RWPE1 (cell line): Measurements from ENCODE around the gene SPON1.

Source experiments
- CTCF ChIA-PET: fragments of 350-600 bp; sonication (Branson Sonifier 250); formaldehyde crosslinking; extraction: SDS; loops from one replicate; lab custom pipeline; 2021; lab: Yijun Ruan, JAX
- POLR2A ChIA-PET: fragments of 400-600 bp; formaldehyde crosslinking; extraction: SDS; loops from one replicate; lab custom pipeline; 2020; ENCODE audit warnings: antibody characterized with exemption; ENCODE audit not compliant: low non-redundant PET; lab: Yijun Ruan, JAX
- DNase-seq: peaks from one replicate; pipeline ENCODE4 v3.0.0; 2012; ENCODE audit warnings: low spot score
- H3K27ac ChIP-seq: fragments of 450-650 bp; 2 replicates; pipeline ENCODE4 v1.5.1; 2017
- CTCF ChIP-seq: fragments of 450-650 bp; conservative IDR thresholded peaks from 2 replicates; pipeline ENCODE4 v1.5.1; 2017; ENCODE audit warnings: low read depth, mild to moderate bottlenecking

Gene SPON1

GRCh38 chr11:14253840-14254239 is 291.3 kb downstream of the SPON1 start:
- H3K27ac ChIP-seq, result no peak overlapping the region
- no peak for TF ChIP-seq CTCF
- CTCF ChIA-PET, result no interaction called here
- DNase-seq, result no peak
- POLR2A ChIA-PET, result no interaction called here

- POLR2A ChIA-PET, result no interaction called here
- no peak for DNase-seq
- CTCF ChIA-PET, result no interaction called here
- TF ChIP-seq CTCF, result no peak
- H3K27ac ChIP-seq, result no peak overlapping the region
Measured at GRCh38 chr11:14254533-14255237, 292.2 kb downstream of the SPON1 start.

- TF ChIP-seq CTCF, result no peak
- CTCF ChIA-PET, result no interaction called here
- no peak for DNase-seq
- H3K27ac ChIP-seq, result no peak overlapping the region
- POLR2A ChIA-PET, result no interaction called here
Measured at GRCh38 chr11:14255238-14255534, 292.7 kb downstream of the SPON1 start.

GRCh38 chr11:14258221-14258935 is 295.9 kb downstream of the SPON1 start:
- CTCF ChIA-PET, result no interaction called here
- TF ChIP-seq CTCF, result no peak
- POLR2A ChIA-PET, result no interaction called here
- peak; percentile 83 for DNase-seq
- no peak overlapping the region for H3K27ac ChIP-seq

DNA sequence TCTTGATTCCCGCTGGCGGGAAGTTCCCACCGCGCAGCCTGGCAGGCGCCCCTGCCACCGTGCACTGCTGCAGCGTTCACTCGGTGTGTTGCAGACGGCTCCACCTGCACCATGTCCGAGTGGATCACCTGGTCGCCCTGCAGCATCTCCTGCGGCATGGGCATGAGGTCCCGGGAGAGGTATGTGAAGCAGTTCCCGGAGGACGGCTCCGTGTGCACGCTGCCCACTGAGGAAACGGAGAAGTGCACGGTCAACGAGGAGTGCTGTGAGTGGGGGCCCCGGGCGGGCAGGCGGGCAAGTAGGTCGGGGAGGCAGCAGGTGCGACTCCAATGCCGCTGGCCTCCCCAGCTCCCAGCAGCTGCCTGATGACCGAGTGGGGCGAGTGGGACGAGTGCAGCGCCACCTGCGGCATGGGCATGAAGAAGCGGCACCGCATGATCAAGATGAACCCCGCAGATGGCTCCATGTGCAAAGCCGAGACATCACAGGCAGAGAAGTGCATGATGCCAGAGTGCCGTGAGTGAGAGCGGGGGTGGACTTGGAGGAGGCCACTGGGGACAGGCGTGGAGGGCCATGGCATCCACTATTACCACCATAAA is 296.8 kb downstream of the SPON1 start:
- H3K27ac ChIP-seq, result no peak overlapping the region
- TF ChIP-seq CTCF, result no peak
- ChIA-PET CTCF (no interaction called here), POLR2A (no interaction called here)
- no peak for DNase-seq

DNA sequence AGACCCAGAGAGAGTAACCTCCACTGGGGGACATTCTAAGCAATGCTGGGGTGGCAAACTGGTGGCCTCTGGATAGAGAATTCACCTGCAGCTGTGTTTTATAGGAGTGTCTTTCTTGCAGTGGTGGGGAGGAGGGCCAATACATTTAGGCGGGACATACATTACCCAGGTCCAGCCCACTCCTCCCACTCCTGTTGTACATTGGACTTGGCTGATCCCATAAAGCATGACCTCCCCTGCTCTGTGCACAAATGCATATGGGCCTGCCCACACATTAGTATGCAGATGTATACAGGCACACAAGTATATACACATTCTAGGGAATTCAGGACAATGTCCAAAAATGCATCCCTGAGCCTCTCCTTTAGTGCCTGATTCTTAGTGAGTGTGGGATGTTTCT is 297.4 kb downstream of the SPON1 start:
- no peak for TF ChIP-seq CTCF
- DNase-seq, result no peak
- POLR2A ChIA-PET, result no interaction called here
- H3K27ac ChIP-seq, result no peak overlapping the region
- CTCF ChIA-PET, result no interaction called here
